IMR-90 (cell line): ENCODE measurements around the gene SNRPA1. TPM values are rescaled to one million over a fixed set of nuclear protein-coding genes. Genes with fewer than 3 reads are reported as not detected.

Experiments
- ATAC-seq: fragments of 200-7000 bp; cut with Tn5 transposase; 2 replicates; pipeline ENCODE4 v1.9.1; 2020; ENCODE audit warnings: low read depth, mild to moderate bottlenecking, moderate library complexity
- BruUV-seq: library from RNA; stranded (reverse); fragments of 400-500 nt; replicated peaks from 2 replicates; lab custom pipeline; 2021; lab: Mats Ljungman, UMichigan
- CTCF ChIA-PET: fragments of 300-600 bp; formaldehyde crosslinking; extraction: SDS; loops from one replicate; lab custom pipeline; 2021; ENCODE audit warnings: antibody characterized with exemption; lab: Yijun Ruan, JAX
- POLR2A ChIA-PET: fragments of 300-600 bp; sonication (Branson Sonifier 250); formaldehyde crosslinking; loops from one replicate; lab custom pipeline; 2022; ENCODE audit warnings: antibody characterized with exemption; ENCODE audit not compliant: unreplicated experiment; lab: Charles Lee
- DNase-seq: peaks from one replicate; pipeline ENCODE4 v3.0.0; 2013
- H2AFZ ChIP-seq: replicated peaks from 2 replicates; pipeline ENCODE3; 2013; ENCODE audit warnings: low read length, mild to moderate bottlenecking; ENCODE audit not compliant: poor library complexity
- H2AK5ac ChIP-seq: 2 replicates; pipeline ENCODE4 v1.6.1; 2013; ENCODE audit warnings: low read depth, low read length, inconsistent platforms
- H2AK9ac ChIP-seq: replicated peaks from 2 replicates; pipeline ENCODE3; 2013; ENCODE audit warnings: mild to moderate bottlenecking, low read depth, low read length, moderate library complexity; ENCODE audit not compliant: poor library complexity
- H2BK120ac ChIP-seq: 2 replicates; pipeline ENCODE4 v1.6.1; 2013; ENCODE audit warnings: low read depth, low read length, inconsistent platforms
- H2BK15ac ChIP-seq: 3 replicates; pipeline ENCODE4 v1.6.1; 2013; ENCODE audit warnings: low read depth, low read length, inconsistent platforms
- H2BK20ac ChIP-seq: 2 replicates; pipeline ENCODE4 v1.6.1; 2013; ENCODE audit warnings: low read depth, mild to moderate bottlenecking, inconsistent platforms, low read length, moderate library complexity
- H2BK5ac ChIP-seq: 2 replicates; pipeline ENCODE4 v1.6.1; 2013; ENCODE audit warnings: mild to moderate bottlenecking, low read depth, low read length, inconsistent platforms; ENCODE audit not compliant: poor library complexity, severe bottlenecking
- H3K14ac ChIP-seq: replicated peaks from 2 replicates; pipeline ENCODE4 v1.6.1; 2013; ENCODE audit warnings: low read depth, low read length, inconsistent platforms
- H3K18ac ChIP-seq: 2 replicates; pipeline ENCODE4 v1.6.1; 2013; ENCODE audit warnings: low read depth, low read length, control low read depth
- H3K23ac ChIP-seq: 2 replicates; pipeline ENCODE4 v1.6.1; 2013; ENCODE audit warnings: low read depth, low read length, inconsistent platforms
- H3K27ac ChIP-seq: 2 replicates; pipeline ENCODE4 v1.5.1; 2013; ENCODE audit warnings: mild to moderate bottlenecking, control low read depth, low read length; ENCODE audit not compliant: insufficient read depth
- H3K27me3 ChIP-seq: 2 replicates; pipeline ENCODE4 v1.6.1; 2013; ENCODE audit warnings: low read length; ENCODE audit not compliant: control insufficient read depth, insufficient read depth
- H3K36me3 ChIP-seq: 2 replicates; pipeline ENCODE4 v1.6.1; 2013; ENCODE audit warnings: low read length, mixed read lengths; ENCODE audit not compliant: control insufficient read depth, insufficient read depth
- H3K4ac ChIP-seq: 2 replicates; pipeline ENCODE4 v1.6.1; 2013; ENCODE audit warnings: low read depth, low read length, inconsistent platforms
- H3K4me1 ChIP-seq: 2 replicates; pipeline ENCODE4 v1.6.1; 2013; ENCODE audit warnings: low read length, mixed read lengths; ENCODE audit not compliant: control insufficient read depth, insufficient read depth
- H3K4me2 ChIP-seq: 2 replicates; pipeline ENCODE4 v1.6.1; 2013; ENCODE audit warnings: low read depth, mild to moderate bottlenecking, control low read depth, low read length, moderate library complexity
- H3K4me3 ChIP-seq: 2 replicates; pipeline ENCODE4 v1.5.1; 2013; ENCODE audit warnings: low read depth, mild to moderate bottlenecking, control low read depth, low read length, moderate library complexity; ENCODE audit not compliant: insufficient read depth
- H3K56ac ChIP-seq: 2 replicates; pipeline ENCODE4 v1.6.1; 2013; ENCODE audit warnings: low read length, inconsistent platforms; ENCODE audit not compliant: insufficient read depth; ENCODE audit errors: extremely low read depth
- H3K79me1 ChIP-seq, 2 experiments: 2 replicates each; pipeline ENCODE4 v1.6.1; 2013; ENCODE audit warnings: low read length in 2 of 2, inconsistent platforms in 1 of 2, low read depth in 1 of 2
- H3K9ac ChIP-seq: 2 replicates; pipeline ENCODE4 v1.6.1; 2013; ENCODE audit warnings: low read depth, low read length, control low read depth
- H3K9me1 ChIP-seq: 2 replicates; pipeline ENCODE4 v1.6.1; 2013; ENCODE audit warnings: low read length, inconsistent platforms; ENCODE audit not compliant: insufficient read depth
- H3K9me3 ChIP-seq: 2 replicates; pipeline ENCODE4 v1.6.1; 2013; ENCODE audit warnings: low read length; ENCODE audit not compliant: control insufficient read depth, insufficient read depth
- H4K20me1 ChIP-seq: 2 replicates; pipeline ENCODE4 v1.6.1; 2013; ENCODE audit warnings: low read length, inconsistent platforms; ENCODE audit not compliant: insufficient read depth
- H4K5ac ChIP-seq: 2 replicates; pipeline ENCODE4 v1.6.1; 2013; ENCODE audit warnings: mild to moderate bottlenecking, low read depth, low read length, control low read depth
- H4K8ac ChIP-seq, 2 experiments: 2 replicates each; pipeline ENCODE4 v1.6.1; 2013; ENCODE audit warnings: low read depth in 2 of 2, low read length in 2 of 2, control low read depth in 1 of 2, inconsistent platforms in 1 of 2
- H4K91ac ChIP-seq: 2 replicates; pipeline ENCODE4 v1.6.1; 2013; ENCODE audit warnings: low read depth, low read length, inconsistent platforms; ENCODE audit not compliant: insufficient read depth
- CTCF ChIP-seq: conservative IDR thresholded peaks from 2 replicates; pipeline ENCODE4 v1.5.1; 2012; ENCODE audit warnings: mild to moderate bottlenecking, low read depth, low read length, improper control_type of control experiment
- MAFK ChIP-seq: IDR thresholded peaks from 2 replicates; pipeline ENCODE4 v1.6.1; 2012; ENCODE audit warnings: low read depth, low read length, improper control_type of control experiment
- MAZ ChIP-seq: IDR thresholded peaks from 2 replicates; pipeline ENCODE4 v1.6.1; 2012; ENCODE audit warnings: low read depth, mild to moderate bottlenecking, low read length, improper control_type of control experiment, moderate library complexity, borderline replicate concordance
- MXI1 ChIP-seq: IDR thresholded peaks from 2 replicates; pipeline ENCODE4 v1.6.1; 2012; ENCODE audit warnings: low read depth, mild to moderate bottlenecking, low read length, moderate library complexity, borderline replicate concordance
- RAD21 ChIP-seq: IDR thresholded peaks from 2 replicates; pipeline ENCODE4 v1.6.1; 2012; ENCODE audit warnings: low read length, improper control_type of control experiment
- WGBS, 2 experiments: methylation state at CpG; one replicate each; pipeline versions ENCODE4 v1.1.5 to v1.1.7; 2013; ENCODE audit warnings: missing lambda C conversion rate in 2 of 2; ENCODE audit not compliant: insufficient read length in 1 of 2; ENCODE audit errors: extremely low coverage in 2 of 2; 5-methylcytosine and 5-hydroxymethylcytosine counted together
- dilution Hi-C: fragments of 300-500 bp; cut with HindIII; formaldehyde crosslinking; loops from one replicate; pipeline ENCODE4 v1.14.3; 2018; ENCODE audit warnings: low sequenced_read_pairs; ENCODE audit not compliant: unreplicated experiment
- in situ Hi-C: fragments of 300-500 bp; cut with MboI; formaldehyde crosslinking; loops from 3 replicates; pipeline ENCODE4 v1.14.3; 2019; ENCODE audit warnings: low sequenced_read_pairs, inconsistent platforms, mixed read lengths
- intact Hi-C: fragments of 100-400 bp; cut with micrococcal nuclease; formaldehyde crosslinking; loops from 2 replicates; pipeline ENCODE4 v1.10.0; 2022
- polyA plus RNA-seq, 3 experiments: library from polyadenylated mRNA; depleted of rRNA; stranded (reverse); fragments of >200 nt; gene quantifications; 2 replicates each; pipeline ENCODE4 v1.2.3, GENCODE V29; 2012; ENCODE audit warnings: low replicate concordance in 1 of 3
- total RNA-seq: library from RNA; depleted of rRNA; stranded (reverse); fragments of >200 nt; gene quantifications from 2 replicates; pipeline ENCODE4 v1.2.3, GENCODE V29; 2012
- TF ChIP-seq, protein P1 (sequence below): fragments of 150-350 bp; IDR thresholded peaks from 2 replicates; pipeline ENCODE4 v1.6.1; 2016; ENCODE audit warnings: low read depth, mild to moderate bottlenecking, low read length, moderate library complexity, borderline replicate concordance

The SNRPA1 gene
- total and polyA plus RNA-seq, 2 of the 4 experiments (the other 2 are of a cell fraction): 37.1 to 79.9 TPM

DNA sequence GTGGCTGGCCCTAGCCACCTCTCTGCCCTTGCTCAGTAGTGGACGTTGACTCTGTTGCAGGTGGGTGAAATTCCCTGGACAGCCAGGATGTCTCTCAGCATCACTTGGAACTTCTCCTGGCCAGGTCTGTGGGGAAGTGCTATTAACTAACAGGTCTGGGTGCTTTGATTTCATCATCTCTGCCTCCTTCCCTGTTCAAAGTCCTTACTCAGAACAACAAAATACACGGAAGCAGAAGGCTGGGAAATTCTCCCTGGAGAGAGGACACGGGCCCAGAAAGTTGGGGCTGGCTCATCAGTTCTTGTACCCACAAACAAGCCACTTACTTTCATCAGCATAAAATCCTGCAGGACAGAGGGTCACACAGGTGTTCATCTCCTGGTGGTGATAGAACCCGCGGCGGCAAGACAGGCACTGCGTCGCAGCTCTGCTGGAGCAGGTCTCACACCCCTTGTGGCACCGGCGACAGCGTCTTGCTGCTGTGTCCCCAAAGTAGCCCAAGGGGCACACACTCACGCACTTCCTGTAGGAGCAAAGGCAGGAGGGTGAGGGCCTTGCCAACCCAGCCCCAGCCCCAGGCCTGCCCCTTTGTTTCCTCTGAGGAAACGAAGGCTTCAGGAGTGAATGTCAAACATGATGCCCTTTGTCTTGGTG lies 29.6 kb upstream of the SNRPA1 start:
- Histone ChIP-seq H3K23ac (no peak overlapping the region), H3K9me3 (no peaks in the 10 kb centered on the region), H3K4me2 (no peak overlapping the region), H2AFZ (no peak overlapping the region), H2BK5ac (no peak overlapping the region), H4K8ac (no peak overlapping the region), H3K27ac (no peak overlapping the region), H3K27me3 (peaks cover 38% of the 10 kb centered on the region), H3K9me1 (no peaks in the 10 kb centered on the region), H3K4ac (no peak overlapping the region), H4K91ac (no peak overlapping the region), H2BK120ac (no peak overlapping the region), H3K4me1 (no peaks in the 10 kb centered on the region), H2AK5ac (no peak overlapping the region), H3K56ac (no peak overlapping the region), H3K18ac (no peak overlapping the region), H2BK20ac (no peak overlapping the region), H3K4me3 (no peak overlapping the region), H3K36me3 (no peaks in the 10 kb centered on the region), H4K20me1 (no peaks in the 10 kb centered on the region), H3K79me1 (no peaks in the 10 kb centered on the region), H3K14ac (no peak overlapping the region), H2BK15ac (no peak overlapping the region), H2AK9ac (no peak overlapping the region), H4K5ac (no peak overlapping the region), H3K9ac (no peak overlapping the region)
- no peak for TF ChIP-seq MAZ
- TF ChIP-seq CTCF: no peak
- TF ChIP-seq MAFK: no peak
- TF ChIP-seq MXI1: no peak
- TF ChIP-seq, protein P1, sequence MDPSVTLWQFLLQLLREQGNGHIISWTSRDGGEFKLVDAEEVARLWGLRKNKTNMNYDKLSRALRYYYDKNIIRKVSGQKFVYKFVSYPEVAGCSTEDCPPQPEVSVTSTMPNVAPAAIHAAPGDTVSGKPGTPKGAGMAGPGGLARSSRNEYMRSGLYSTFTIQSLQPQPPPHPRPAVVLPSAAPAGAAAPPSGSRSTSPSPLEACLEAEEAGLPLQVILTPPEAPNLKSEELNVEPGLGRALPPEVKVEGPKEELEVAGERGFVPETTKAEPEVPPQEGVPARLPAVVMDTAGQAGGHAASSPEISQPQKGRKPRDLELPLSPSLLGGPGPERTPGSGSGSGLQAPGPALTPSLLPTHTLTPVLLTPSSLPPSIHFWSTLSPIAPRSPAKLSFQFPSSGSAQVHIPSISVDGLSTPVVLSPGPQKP: no peak
- TF ChIP-seq RAD21: no peak
- 90% methylated on average over 6 of the region's 13 CpGs; no CpG with 5 or more reads in 1 of the 2 experiments for WGBS, 2 experiments
- ChIA-PET POLR2A (no interaction called here), CTCF (no interaction called here)
- DNase-seq (no peak), ATAC-seq (no peak)
- in situ Hi-C loops: no loop called here
- dilution Hi-C loops: no loop called here
- no TSS peak for BruUV-seq
- intact Hi-C loops: no loop called here
